Measurements from ENCODE around the gene CACNG4.

Gene CACNG4

GRCh38 chr17:67054011-67054591 lies 89.6 kb downstream of the CACNG4 start:
- H3K27me3 ChIP-seq (ENCODE audit: control insufficient read depth in 1 of 2, insufficient read depth in 2 of 2, low read length in 2 of 2): no peaks in the 10 kb centered on the region
- no peak overlapping the region for H3K27ac ChIP-seq (ENCODE audit: low read depth, low read length)
- no peak overlapping the region for H3K9ac ChIP-seq (ENCODE audit: low read depth in 1 of 2, low read length in 2 of 2)
- H3K4me3 ChIP-seq (ENCODE audit: low read depth in 1 of 2, low read length in 2 of 2): no peak overlapping the region
- H3K9me3 ChIP-seq (ENCODE audit: control insufficient read depth in 1 of 2, low read length in 2 of 2): peaks cover 3 to 6% of the 10 kb centered on the region in 2 donors
- H3K4me1 ChIP-seq (ENCODE audit: control insufficient read depth in 1 of 2, insufficient read depth in 2 of 2, low read length in 2 of 2): no peaks in the 10 kb centered on the region
- no peaks in the 10 kb centered on the region for H3K36me3 ChIP-seq (ENCODE audit: control insufficient read depth in 1 of 2, insufficient read depth in 2 of 2, low read length in 2 of 2)

- H3K36me3 ChIP-seq (ENCODE audit: control insufficient read depth in 1 of 2, insufficient read depth in 2 of 2, low read length in 2 of 2): no peaks in the 10 kb centered on the region
- H3K4me1 ChIP-seq (ENCODE audit: control insufficient read depth in 1 of 2, insufficient read depth in 2 of 2, low read length in 2 of 2): no peaks in the 10 kb centered on the region
- H3K27ac ChIP-seq (ENCODE audit: low read depth, low read length): no peak overlapping the region
- H3K9me3 ChIP-seq (ENCODE audit: control insufficient read depth in 1 of 2, low read length in 2 of 2): peaks cover under 1 to 2% of the 10 kb centered on the region in 2 donors
- H3K4me3 ChIP-seq (ENCODE audit: low read depth in 1 of 2, low read length in 2 of 2): no peak overlapping the region
- no peak overlapping the region for H3K9ac ChIP-seq (ENCODE audit: low read depth in 1 of 2, low read length in 2 of 2)
- H3K27me3 ChIP-seq (ENCODE audit: control insufficient read depth in 1 of 2, insufficient read depth in 2 of 2, low read length in 2 of 2): no peaks in the 10 kb centered on the region
These were observed 90.1 kb downstream of the CACNG4 start for GRCh38 chr17:67054608-67055007.

GRCh38 chr17:67055041-67055443 lies 90.5 kb downstream of the CACNG4 start:
- H3K9ac ChIP-seq (ENCODE audit: low read depth in 1 of 2, low read length in 2 of 2): no peak overlapping the region
- H3K4me3 ChIP-seq (ENCODE audit: low read depth in 1 of 2, low read length in 2 of 2): no peak overlapping the region
- no peaks in the 10 kb centered on the region for H3K4me1 ChIP-seq (ENCODE audit: control insufficient read depth in 1 of 2, insufficient read depth in 2 of 2, low read length in 2 of 2)
- no peaks in the 10 kb centered on the region for H3K9me3 ChIP-seq (ENCODE audit: control insufficient read depth in 1 of 2, low read length in 2 of 2)
- H3K36me3 ChIP-seq (ENCODE audit: control insufficient read depth in 1 of 2, insufficient read depth in 2 of 2, low read length in 2 of 2): no peaks in the 10 kb centered on the region
- no peak overlapping the region for H3K27ac ChIP-seq (ENCODE audit: low read depth, low read length)
- no peaks in the 10 kb centered on the region for H3K27me3 ChIP-seq (ENCODE audit: control insufficient read depth in 1 of 2, insufficient read depth in 2 of 2, low read length in 2 of 2)

- Histone ChIP-seq H3K4me1 (ENCODE audit: control insufficient read depth in 1 of 2, insufficient read depth in 2 of 2, low read length in 2 of 2) (no peaks in the 10 kb centered on the region), H3K4me3 (ENCODE audit: low read depth in 1 of 2, low read length in 2 of 2) (no peak overlapping the region), H3K27ac (ENCODE audit: low read depth, low read length) (no peak overlapping the region), H3K27me3 (ENCODE audit: control insufficient read depth in 1 of 2, insufficient read depth in 2 of 2, low read length in 2 of 2) (no peaks in the 10 kb centered on the region), H3K9me3 (ENCODE audit: control insufficient read depth in 1 of 2, low read length in 2 of 2) (no peaks in the 10 kb centered on the region), H3K9ac (ENCODE audit: low read depth in 1 of 2, low read length in 2 of 2) (no peak overlapping the region), H3K36me3 (ENCODE audit: control insufficient read depth in 1 of 2, insufficient read depth in 2 of 2, low read length in 2 of 2) (no peaks in the 10 kb centered on the region)
These were observed 91.6 kb downstream of the CACNG4 start for GRCh38 chr17:67055811-67056745.

- Histone ChIP-seq H3K27ac (ENCODE audit: low read depth, low read length) (no peak overlapping the region), H3K4me3 (ENCODE audit: low read depth in 1 of 2, low read length in 2 of 2) (no peak overlapping the region), H3K4me1 (ENCODE audit: control insufficient read depth in 1 of 2, insufficient read depth in 2 of 2, low read length in 2 of 2) (no peaks in the 10 kb centered on the region), H3K9me3 (ENCODE audit: control insufficient read depth in 1 of 2, low read length in 2 of 2) (no peaks in the 10 kb centered on the region), H3K9ac (ENCODE audit: low read depth in 1 of 2, low read length in 2 of 2) (no peak overlapping the region), H3K27me3 (ENCODE audit: control insufficient read depth in 1 of 2, insufficient read depth in 2 of 2, low read length in 2 of 2) (no peaks in the 10 kb centered on the region), H3K36me3 (ENCODE audit: control insufficient read depth in 1 of 2, insufficient read depth in 2 of 2, low read length in 2 of 2) (no peaks in the 10 kb centered on the region)
These were observed 92.4 kb downstream of the CACNG4 start for GRCh38 chr17:67056746-67057490.

GRCh38 chr17:67058036-67058435 lies 93.5 kb downstream of the CACNG4 start:
- Histone ChIP-seq H3K27me3 (ENCODE audit: control insufficient read depth in 1 of 2, insufficient read depth in 2 of 2, low read length in 2 of 2) (no peaks in the 10 kb centered on the region), H3K4me3 (ENCODE audit: low read depth in 1 of 2, low read length in 2 of 2) (no peak overlapping the region), H3K27ac (ENCODE audit: low read depth, low read length) (no peak overlapping the region), H3K4me1 (ENCODE audit: control insufficient read depth in 1 of 2, insufficient read depth in 2 of 2, low read length in 2 of 2) (no peaks in the 10 kb centered on the region), H3K9ac (ENCODE audit: low read depth in 1 of 2, low read length in 2 of 2) (no peak overlapping the region), H3K9me3 (ENCODE audit: control insufficient read depth in 1 of 2, low read length in 2 of 2) (no peaks in the 10 kb centered on the region), H3K36me3 (ENCODE audit: control insufficient read depth in 1 of 2, insufficient read depth in 2 of 2, low read length in 2 of 2) (no peaks in the 10 kb centered on the region)

GRCh38 chr17:67059372-67059771 lies 94.9 kb downstream of the CACNG4 start:
- Histone ChIP-seq H3K27ac (ENCODE audit: low read depth, low read length) (no peak overlapping the region), H3K4me1 (ENCODE audit: control insufficient read depth in 1 of 2, insufficient read depth in 2 of 2, low read length in 2 of 2) (no peaks in the 10 kb centered on the region), H3K9me3 (ENCODE audit: control insufficient read depth in 1 of 2, low read length in 2 of 2) (no peaks in the 10 kb centered on the region), H3K9ac (ENCODE audit: low read depth in 1 of 2, low read length in 2 of 2) (no peak overlapping the region), H3K27me3 (ENCODE audit: control insufficient read depth in 1 of 2, insufficient read depth in 2 of 2, low read length in 2 of 2) (no peaks in the 10 kb centered on the region), H3K4me3 (ENCODE audit: low read depth in 1 of 2, low read length in 2 of 2) (no peak overlapping the region), H3K36me3 (ENCODE audit: control insufficient read depth in 1 of 2, insufficient read depth in 2 of 2, low read length in 2 of 2) (no peaks in the 10 kb centered on the region)

GRCh38 chr17:67063141-67063540 lies 98.6 kb downstream of the CACNG4 start:
- H3K9me3 ChIP-seq (ENCODE audit: control insufficient read depth in 1 of 2, low read length in 2 of 2): no peaks in the 10 kb centered on the region

GRCh38 chr17:67066717-67067116 lies 102.2 kb downstream of the CACNG4 start:
- H3K4me3 ChIP-seq (ENCODE audit: low read depth in 1 of 2, low read length in 2 of 2): no peak overlapping the region
- no peak overlapping the region for H3K9ac ChIP-seq (ENCODE audit: low read depth in 1 of 2, low read length in 2 of 2)
- peaks cover 0 to 4% of the 10 kb centered on the region in 2 donors for H3K36me3 ChIP-seq (ENCODE audit: control insufficient read depth in 1 of 2, insufficient read depth in 2 of 2, low read length in 2 of 2)
- H3K9me3 ChIP-seq (ENCODE audit: control insufficient read depth in 1 of 2, low read length in 2 of 2): no peaks in the 10 kb centered on the region
- H3K27ac ChIP-seq (ENCODE audit: low read depth, low read length): no peak overlapping the region
- no peaks in the 10 kb centered on the region for H3K27me3 ChIP-seq (ENCODE audit: control insufficient read depth in 1 of 2, insufficient read depth in 2 of 2, low read length in 2 of 2)
- H3K4me1 ChIP-seq (ENCODE audit: control insufficient read depth in 1 of 2, insufficient read depth in 2 of 2, low read length in 2 of 2): no peaks in the 10 kb centered on the region

More at GRCh38 chr17:67063141-67063540, 98.6 kb downstream of the CACNG4 start:
- Histone ChIP-seq H3K36me3 (ENCODE audit: control insufficient read depth in 1 of 2, insufficient read depth in 2 of 2, low read length in 2 of 2) (no peaks in the 10 kb centered on the region), H3K27me3 (ENCODE audit: control insufficient read depth in 1 of 2, insufficient read depth in 2 of 2, low read length in 2 of 2) (no peaks in the 10 kb centered on the region), H3K9ac (ENCODE audit: low read depth in 1 of 2, low read length in 2 of 2) (no peak overlapping the region), H3K4me3 (ENCODE audit: low read depth in 1 of 2, low read length in 2 of 2) (no peak overlapping the region), H3K27ac (ENCODE audit: low read depth, low read length) (no peak overlapping the region), H3K4me1 (ENCODE audit: control insufficient read depth in 1 of 2, insufficient read depth in 2 of 2, low read length in 2 of 2) (no peaks in the 10 kb centered on the region)
